ENCODE results near the gene CCNB2.

DNA sequence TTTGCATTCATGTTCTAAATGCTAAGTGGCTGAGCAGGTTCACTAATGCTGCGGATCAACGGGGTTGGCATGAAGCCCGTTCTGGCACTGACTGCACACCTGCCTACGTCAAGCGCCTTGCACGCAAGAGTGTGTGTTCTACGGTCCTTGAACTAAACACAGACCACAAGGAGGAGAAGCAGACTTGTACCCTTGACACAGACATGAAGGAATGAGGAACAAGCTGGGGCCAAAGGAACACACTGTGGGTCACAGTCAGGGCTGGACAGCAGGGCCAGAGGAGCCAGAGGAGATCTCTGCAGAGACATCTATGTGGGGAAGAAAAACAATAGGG, 53.7 kb downstream of the CCNB2 start:
- no peak for TF ChIP-seq EZH2 (IDR thresholded peaks at IDR 0.05; ENCODE audit: borderline replicate concordance, insufficient read depth, low read depth, low read length, poor library complexity, severe bottlenecking)
- TF ChIP-seq, protein P1, sequence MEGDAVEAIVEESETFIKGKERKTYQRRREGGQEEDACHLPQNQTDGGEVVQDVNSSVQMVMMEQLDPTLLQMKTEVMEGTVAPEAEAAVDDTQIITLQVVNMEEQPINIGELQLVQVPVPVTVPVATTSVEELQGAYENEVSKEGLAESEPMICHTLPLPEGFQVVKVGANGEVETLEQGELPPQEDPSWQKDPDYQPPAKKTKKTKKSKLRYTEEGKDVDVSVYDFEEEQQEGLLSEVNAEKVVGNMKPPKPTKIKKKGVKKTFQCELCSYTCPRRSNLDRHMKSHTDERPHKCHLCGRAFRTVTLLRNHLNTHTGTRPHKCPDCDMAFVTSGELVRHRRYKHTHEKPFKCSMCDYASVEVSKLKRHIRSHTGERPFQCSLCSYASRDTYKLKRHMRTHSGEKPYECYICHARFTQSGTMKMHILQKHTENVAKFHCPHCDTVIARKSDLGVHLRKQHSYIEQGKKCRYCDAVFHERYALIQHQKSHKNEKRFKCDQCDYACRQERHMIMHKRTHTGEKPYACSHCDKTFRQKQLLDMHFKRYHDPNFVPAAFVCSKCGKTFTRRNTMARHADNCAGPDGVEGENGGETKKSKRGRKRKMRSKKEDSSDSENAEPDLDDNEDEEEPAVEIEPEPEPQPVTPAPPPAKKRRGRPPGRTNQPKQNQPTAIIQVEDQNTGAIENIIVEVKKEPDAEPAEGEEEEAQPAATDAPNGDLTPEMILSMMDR (IDR thresholded peaks at IDR 0.05), result no peak

Measured in B cell (primary cell).